HG03064 (cell line): ENCODE measurements around the gene LMX1B.

ENCODE experiments used
- ATAC-seq: cut with Tn5 transposase; IDR thresholded peaks from one replicate; pipeline ENCODE4 v1.9.1; 2021; ENCODE audit warnings: low read depth; ENCODE audit not compliant: unreplicated experiment

Gene LMX1B

GRCh38 chr9:126692759-126693427, 79.2 kb downstream of the LMX1B start:
- ATAC-seq, result no peak

- ATAC-seq, result no peak
These were observed 79.8 kb downstream of the LMX1B start for GRCh38 chr9:126693428-126693944.

GRCh38 chr9:126694206-126695081, 80.7 kb downstream of the LMX1B start:
- no peak for ATAC-seq

GRCh38 chr9:126695186-126695585, 81.5 kb downstream of the LMX1B start:
- no peak for ATAC-seq

GRCh38 chr9:126695701-126696400, 82.1 kb downstream of the LMX1B start:
- ATAC-seq, result no peak

GRCh38 chr9:126696401-126697145, 82.8 kb downstream of the LMX1B start:
- no peak for ATAC-seq

- ATAC-seq, result no peak
These were observed 83.6 kb downstream of the LMX1B start for GRCh38 chr9:126697330-126697729.

- no peak for ATAC-seq
These were observed 84.5 kb downstream of the LMX1B start for GRCh38 chr9:126698251-126698650.

- no peak for ATAC-seq
These were observed 85.0 kb downstream of the LMX1B start for GRCh38 chr9:126698756-126699155.

- no peak for ATAC-seq
These were observed 85.7 kb downstream of the LMX1B start for GRCh38 chr9:126699401-126699881.

GRCh38 chr9:126700296-126700695, 86.6 kb downstream of the LMX1B start:
- no peak for ATAC-seq

GRCh38 chr9:126700903-126701812, 87.4 kb downstream of the LMX1B start:
- ATAC-seq, result no peak

GRCh38 chr9:126701813-126702140, 88.0 kb downstream of the LMX1B start:
- ATAC-seq, result no peak

GRCh38 chr9:126702151-126703001, 88.6 kb downstream of the LMX1B start:
- no peak for ATAC-seq

GRCh38 chr9:126703002-126703865, 89.5 kb downstream of the LMX1B start:
- no peak for ATAC-seq

- ATAC-seq, result no peak
These were observed 90.1 kb downstream of the LMX1B start for GRCh38 chr9:126703866-126704156.

GRCh38 chr9:126704157-126704891, 90.6 kb downstream of the LMX1B start:
- no peak for ATAC-seq
